Type B pancreatic cell (in vitro differentiated cells): ENCODE measurements around the gene EHD1. TPM values are rescaled to one million over a fixed set of nuclear protein-coding genes. Genes with fewer than 3 reads are reported as not detected.

ENCODE experiments used
- DNase-seq: peaks from one replicate; pipeline ENCODE4 v3.0.0; 2021; ENCODE audit warnings: mixed read lengths; ENCODE audit not compliant: unreplicated experiment; ENCODE audit errors: extremely low spot score
- H3K27ac Mint-ChIP-seq: 2 replicates; pipeline ENCODE4 v1.8.0; 2021; ENCODE audit warnings: mild to moderate bottlenecking, mixed read lengths
- H3K27me3 Mint-ChIP-seq: 2 replicates; pipeline ENCODE4 v1.8.0; 2021; ENCODE audit warnings: mixed read lengths
- H3K36me3 Mint-ChIP-seq: 2 replicates; pipeline ENCODE4 v1.8.0; 2021; ENCODE audit warnings: mixed read lengths
- H3K4me1 Mint-ChIP-seq: one replicate; pipeline ENCODE4 v1.8.0; 2021; ENCODE audit warnings: mixed read lengths; ENCODE audit not compliant: unreplicated experiment
- H3K4me3 Mint-ChIP-seq: 2 replicates; pipeline ENCODE4 v1.8.0; 2021; ENCODE audit warnings: mild to moderate bottlenecking, mixed read lengths
- H3K9me3 Mint-ChIP-seq: 2 replicates; pipeline ENCODE4 v1.8.0; 2021; ENCODE audit warnings: mixed read lengths
- total RNA-seq: library from RNA; stranded (reverse); gene quantifications from 2 replicates; pipeline ENCODE4 v1.2.1, GENCODE V29; 2021; ENCODE audit warnings: low replicate concordance
- TF ChIP-seq, protein P1 (sequence below): fragments of 200-600 bp; sonication (generic); conservative IDR thresholded peaks from 2 replicates; pipeline ENCODE4 v1.5.0; 2021; ENCODE audit warnings: antibody characterized with exemption, mild to moderate bottlenecking

EHD1 gene
- total RNA-seq, 1 donor from 2014 or later, result 86.6 TPM

GRCh38 chr11:64866173-64866491 lies 12.3 kb downstream of the EHD1 start:
- peaks cover 44% of the 10 kb centered on the region for H3K4me1 Mint-ChIP-seq
- DNase-seq, result no peak
- TF ChIP-seq, protein P1, sequence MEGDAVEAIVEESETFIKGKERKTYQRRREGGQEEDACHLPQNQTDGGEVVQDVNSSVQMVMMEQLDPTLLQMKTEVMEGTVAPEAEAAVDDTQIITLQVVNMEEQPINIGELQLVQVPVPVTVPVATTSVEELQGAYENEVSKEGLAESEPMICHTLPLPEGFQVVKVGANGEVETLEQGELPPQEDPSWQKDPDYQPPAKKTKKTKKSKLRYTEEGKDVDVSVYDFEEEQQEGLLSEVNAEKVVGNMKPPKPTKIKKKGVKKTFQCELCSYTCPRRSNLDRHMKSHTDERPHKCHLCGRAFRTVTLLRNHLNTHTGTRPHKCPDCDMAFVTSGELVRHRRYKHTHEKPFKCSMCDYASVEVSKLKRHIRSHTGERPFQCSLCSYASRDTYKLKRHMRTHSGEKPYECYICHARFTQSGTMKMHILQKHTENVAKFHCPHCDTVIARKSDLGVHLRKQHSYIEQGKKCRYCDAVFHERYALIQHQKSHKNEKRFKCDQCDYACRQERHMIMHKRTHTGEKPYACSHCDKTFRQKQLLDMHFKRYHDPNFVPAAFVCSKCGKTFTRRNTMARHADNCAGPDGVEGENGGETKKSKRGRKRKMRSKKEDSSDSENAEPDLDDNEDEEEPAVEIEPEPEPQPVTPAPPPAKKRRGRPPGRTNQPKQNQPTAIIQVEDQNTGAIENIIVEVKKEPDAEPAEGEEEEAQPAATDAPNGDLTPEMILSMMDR, result no peak
- H3K27me3 Mint-ChIP-seq, result no peaks in the 10 kb centered on the region
- H3K4me3 Mint-ChIP-seq, result no peak overlapping the region
- peak overlapping the region; percentile 81 for H3K27ac Mint-ChIP-seq
- H3K36me3 Mint-ChIP-seq, result peaks cover 12% of the 10 kb centered on the region
- H3K9me3 Mint-ChIP-seq, result peaks cover 6% of the 10 kb centered on the region

DNA sequence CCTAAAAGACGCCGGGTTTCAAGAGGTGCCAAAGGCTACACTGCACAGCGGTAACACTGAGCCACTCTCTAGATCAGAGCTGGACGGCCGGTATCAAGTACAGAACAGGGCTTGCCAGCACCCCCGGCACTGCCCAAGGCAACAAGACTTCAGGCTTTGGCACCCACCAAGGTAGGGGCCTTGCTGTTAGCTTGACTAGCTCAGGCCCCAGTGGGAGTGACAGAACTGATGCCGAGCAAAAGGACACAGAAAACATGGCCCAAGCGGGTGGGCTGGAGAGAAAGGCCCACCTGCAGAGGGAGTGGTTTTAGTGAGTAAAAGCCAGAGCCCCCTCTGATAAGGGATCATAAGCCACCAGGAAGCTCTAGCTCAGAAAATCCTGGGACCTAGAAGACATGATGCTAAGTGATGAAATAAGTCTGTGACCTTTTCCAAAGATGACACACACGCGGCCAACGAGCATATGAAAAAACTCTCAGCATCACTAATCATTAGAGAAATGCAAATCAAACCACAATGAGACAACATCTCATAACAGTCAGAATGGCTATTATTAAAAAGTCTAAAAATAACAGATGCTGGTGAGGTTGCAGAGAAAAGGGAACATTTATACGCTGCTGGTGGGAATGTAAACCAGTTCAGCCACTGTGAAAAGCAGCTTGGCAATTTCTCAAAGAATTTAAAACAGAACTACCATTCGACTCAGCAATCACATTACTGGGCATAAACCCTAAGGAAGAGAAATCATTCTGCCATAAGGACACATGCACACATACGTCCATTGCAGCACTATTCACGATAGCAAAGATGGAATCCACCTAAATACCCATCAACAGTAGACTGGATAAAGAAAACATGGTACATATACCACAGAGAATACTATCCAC lies 12.9 kb downstream of the EHD1 start:
- Mint-ChIP-seq H3K4me1 (peaks cover 41% of the 10 kb centered on the region), H3K4me3 (peak overlapping the region; percentile 39), H3K36me3 (peaks cover 12% of the 10 kb centered on the region), H3K27ac (peak overlapping the region; percentile 81), H3K9me3 (peaks cover 6% of the 10 kb centered on the region), H3K27me3 (no peaks in the 10 kb centered on the region)
- DNase-seq, result no peak
- TF ChIP-seq, protein P1, result no peak

GRCh38 chr11:64864473-64865285 lies 13.7 kb downstream of the EHD1 start:
- peaks cover 6% of the 10 kb centered on the region for H3K9me3 Mint-ChIP-seq
- peaks cover 16% of the 10 kb centered on the region for H3K36me3 Mint-ChIP-seq
- H3K27ac Mint-ChIP-seq, result peak overlapping the region; percentile 70
- H3K4me3 Mint-ChIP-seq, result no peak overlapping the region
- TF ChIP-seq, protein P1, result no peak
- no peak for DNase-seq
- peaks cover 36% of the 10 kb centered on the region for H3K4me1 Mint-ChIP-seq
- no peaks in the 10 kb centered on the region for H3K27me3 Mint-ChIP-seq

DNA sequence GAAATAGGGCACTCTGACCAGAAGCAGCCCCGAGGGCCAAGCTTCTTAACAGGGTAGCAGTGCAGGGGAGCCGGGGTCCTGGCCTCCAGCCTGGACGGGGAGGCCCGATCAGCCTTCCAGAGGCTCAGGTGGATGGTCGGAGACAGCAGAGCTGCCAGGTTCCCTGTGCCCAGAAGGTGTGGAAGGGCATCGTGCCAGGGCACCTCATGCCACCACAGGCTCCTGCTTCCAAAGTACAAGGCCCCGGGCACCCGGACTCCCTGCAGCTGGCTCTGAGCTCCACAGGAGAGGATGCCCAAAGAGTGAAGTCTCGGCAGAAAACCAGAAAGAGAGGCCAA lies 14.3 kb downstream of the EHD1 start:
- Mint-ChIP-seq H3K27ac (peak overlapping the region; percentile 70), H3K4me1 (peaks cover 36% of the 10 kb centered on the region), H3K9me3 (peaks cover 6% of the 10 kb centered on the region), H3K4me3 (no peak overlapping the region), H3K36me3 (peaks cover 16% of the 10 kb centered on the region), H3K27me3 (no peaks in the 10 kb centered on the region)
- no peak for DNase-seq
- TF ChIP-seq, protein P1, result no peak

GRCh38 chr11:64863391-64864060 lies 14.9 kb downstream of the EHD1 start:
- Mint-ChIP-seq H3K36me3 (peaks cover 16% of the 10 kb centered on the region), H3K9me3 (peaks cover 6% of the 10 kb centered on the region), H3K27ac (peak overlapping the region; percentile 70), H3K4me3 (no peak overlapping the region), H3K27me3 (no peaks in the 10 kb centered on the region), H3K4me1 (peaks cover 34% of the 10 kb centered on the region)
- DNase-seq, result no peak
- TF ChIP-seq, protein P1, result no peak
